CD4-positive, alpha-beta T cell treated with Interleukin-4 for 1 hour (primary cell): ENCODE results near the gene CDH22.

Source experiments
- DNase-seq, 2 donors: peaks; one replicate each; pipeline ENCODE4 v3.0.0-alpha.2; 2020 to 2022

Gene CDH22

GRCh38 chr20:46296526-46297250 lies 11.6 kb downstream of the CDH22 start:
- DNase-seq: no peak

GRCh38 chr20:46293084-46293483 lies 15.2 kb downstream of the CDH22 start:
- DNase-seq: no peak

GRCh38 chr20:46291401-46291800 lies 16.9 kb downstream of the CDH22 start:
- no peak for DNase-seq

GRCh38 chr20:46289432-46289831 lies 18.9 kb downstream of the CDH22 start:
- DNase-seq: no peak

- no peak for DNase-seq
Observed at GRCh38 chr20:46286977-46287376, 21.3 kb downstream of the CDH22 start.

GRCh38 chr20:46286382-46286781 lies 21.9 kb downstream of the CDH22 start:
- DNase-seq: no peak

GRCh38 chr20:46285740-46286139 lies 22.6 kb downstream of the CDH22 start:
- no peak for DNase-seq

GRCh38 chr20:46285072-46285471 lies 23.2 kb downstream of the CDH22 start:
- no peak for DNase-seq

GRCh38 chr20:46284040-46284427 lies 24.3 kb downstream of the CDH22 start:
- DNase-seq: no peak

GRCh38 chr20:46283426-46284039 lies 24.8 kb downstream of the CDH22 start:
- no peak for DNase-seq

- DNase-seq: no peak
Observed at GRCh38 chr20:46282669-46283068, 25.6 kb downstream of the CDH22 start.

- no peak for DNase-seq
Observed at GRCh38 chr20:46279103-46279502, 29.2 kb downstream of the CDH22 start.

GRCh38 chr20:46277602-46278001 lies 30.7 kb downstream of the CDH22 start:
- DNase-seq: no peak

- no peak for DNase-seq
Observed at GRCh38 chr20:46276531-46276930, 31.8 kb downstream of the CDH22 start.

- no peak for DNase-seq
Observed at GRCh38 chr20:46275091-46275490, 33.2 kb downstream of the CDH22 start.

- no peak for DNase-seq
Observed at GRCh38 chr20:46273717-46274116, 34.6 kb downstream of the CDH22 start.

- DNase-seq: no peak
Observed at GRCh38 chr20:46272389-46273047, 35.8 kb downstream of the CDH22 start.

- DNase-seq: no peak
Observed at GRCh38 chr20:46270977-46271744, 37.1 kb downstream of the CDH22 start.

- no peak for DNase-seq
Observed at GRCh38 chr20:46269372-46269771, 38.9 kb downstream of the CDH22 start.

- no peak for DNase-seq
Observed at GRCh38 chr20:46268662-46269061, 39.6 kb downstream of the CDH22 start.

GRCh38 chr20:46268131-46268614 lies 40.1 kb downstream of the CDH22 start:
- DNase-seq: no peak

GRCh38 chr20:46267108-46268105 lies 40.9 kb downstream of the CDH22 start:
- no peak for DNase-seq
